K562 (cell line): ENCODE measurements around the gene TPM4. TPM values are rescaled to one million over a fixed set of nuclear protein-coding genes. Genes with fewer than 3 reads are reported as not detected.
A peak's percentile ranks its signal among the peaks of the same experiment; 100 is the strongest.

ENCODE experiments used
- CBX3 ChIP-seq, 2 experiments: IDR thresholded peaks; 1 replicate in 1 of 2; 2 replicates in 1 of 2; pipeline ENCODE4 v1.6.1; 2012; ENCODE audit warnings: inconsistent platforms in 2 of 2, low read length in 2 of 2, borderline replicate concordance in 1 of 2, control low read depth in 1 of 2
- CHAMP1 ChIP-seq: fragments of 450-650 bp; IDR thresholded peaks from 2 replicates; pipeline ENCODE4 v1.6.1; 2016; ENCODE audit warnings: mild to moderate bottlenecking
- GTF3C2 ChIP-seq: IDR thresholded peaks from 3 replicates; pipeline ENCODE4 v1.6.1; 2011; ENCODE audit warnings: borderline replicate concordance, mild to moderate bottlenecking, moderate library complexity; ENCODE audit not compliant: insufficient read length; ENCODE audit errors: extremely low read depth
- REST ChIP-seq, 2 experiments: fragments of 450-650 bp; formaldehyde crosslinking in 1 of 2; IDR thresholded peaks; 2 replicates each; pipeline versions ENCODE4 v1.4.0 to v1.6.1; 2014 to 2020; ENCODE audit warnings: mild to moderate bottlenecking in 2 of 2, borderline replicate concordance in 1 of 2, low read depth in 1 of 2
- SAFB2 ChIP-seq: fragments of 200-400 bp; formaldehyde crosslinking; IDR thresholded peaks from 2 replicates; pipeline ENCODE4 v1.6.1; 2018; ENCODE audit warnings: borderline replicate concordance, low read length, low read depth, moderate library complexity; ENCODE audit not compliant: severe bottlenecking
- ZNF165 ChIP-seq: fragments of 250-450 bp; sonication (Bioruptor Pico); IDR thresholded peaks from 2 replicates; pipeline ENCODE4 v1.4.0; 2020; ENCODE audit warnings: borderline replicate concordance
- polyA plus RNA-seq, 8 experiments: library from polyadenylated mRNA; depleted of rRNA in 4 of 8; stranded (reverse) in 5 of 8; unstranded in 3 of 8; fragments of >200 nt; fragmentation: Nextera tagmentation in 2 of 8; fragmentation: Illumina TruSeq in 1 of 8; extraction: Ambion mirVana in 2 of 8; extraction: Trizol in 1 of 8; gene quantifications; 2 replicates each; pipeline versions ENCODE4 v1.2.1 to v1.2.3, GENCODE V29; 2011 to 2014; ENCODE audit warnings: inconsistent platforms in 1 of 8, missing spikeins in 1 of 8
- total RNA-seq, 7 experiments: library from RNA; depleted of rRNA in 6 of 7; stranded (reverse); fragments of >200 nt in 6 of 7; fragmentation: Illumina TruSeq in 2 of 7; extraction: Trizol in 2 of 7; gene quantifications; 2 replicates each; pipeline versions ENCODE4 v1.2.1 to v1.2.3, GENCODE V29; 2011 to 2021; ENCODE audit warnings: low replicate concordance in 1 of 7

Gene TPM4
- total and polyA plus RNA-seq, 9 of the 15 experiments (the other 6 are each of a cell fraction or from before 2014, with no cell fraction given): 28.1 to 111 (median 77.4) TPM

GRCh38 chr19:16066611-16067104 lies 9.6 kb upstream of the TPM4 start (continued):
- TF ChIP-seq CHAMP1 (no peak), REST (IDR thresholded peaks at IDR 0.05; ENCODE audit: borderline replicate concordance) (peak; percentile 79; the same call in 1 of the 2 replicates), REST (CRISPR knock-in tag; IDR thresholded peaks at IDR 0.05; ENCODE audit: low read depth) (no peak), ZNF165 (no peak), CBX3 (IDR thresholded peaks at IDR 0.05; ENCODE audit: borderline replicate concordance in 1 of 2, low read length in 2 of 2) (peak in 1 of 2 experiments; percentile 82; a peak in 2 of 3 replicates), SAFB2 (no peak), GTF3C2 (peak; percentile 87)
